NCI-H1694 (cell line): ENCODE data around the gene TLN1.

Experiments
- DNase-seq: peaks from one replicate; lab custom pipeline; 2025; lab: John Stamatoyannopoulos, UW

Gene TLN1

GRCh38 chr9:35729700-35730485, 2.1 kb downstream of the TLN1 start:
- peak; percentile 41 for DNase-seq

DNA sequence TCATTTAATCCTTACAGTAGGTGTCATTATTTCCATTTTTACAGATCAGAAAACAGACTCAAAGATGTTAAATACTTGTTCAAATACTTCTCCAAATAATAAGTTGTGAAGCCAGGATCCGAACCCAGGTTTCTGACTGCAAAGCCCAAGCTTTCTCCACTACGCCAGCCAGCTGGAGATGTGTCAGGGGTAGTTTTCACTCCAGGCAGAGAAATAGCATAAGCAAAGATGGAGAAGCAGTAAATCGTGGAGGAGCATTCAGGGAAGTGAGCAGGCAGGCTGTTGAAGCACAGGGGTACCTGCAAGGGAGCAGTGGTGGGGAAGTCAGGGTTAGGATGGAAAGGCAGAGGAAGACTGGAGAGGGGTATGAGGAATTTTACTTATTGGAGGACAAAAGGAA, 2.9 kb downstream of the TLN1 start:
- no peak for DNase-seq

- no peak for DNase-seq
These were observed 3.7 kb downstream of the TLN1 start for GRCh38 chr9:35728041-35728971.

- DNase-seq = no peak
These were observed 4.3 kb downstream of the TLN1 start for GRCh38 chr9:35727676-35728040.

GRCh38 chr9:35726931-35727330, 5.1 kb downstream of the TLN1 start:
- DNase-seq = no peak

DNA sequence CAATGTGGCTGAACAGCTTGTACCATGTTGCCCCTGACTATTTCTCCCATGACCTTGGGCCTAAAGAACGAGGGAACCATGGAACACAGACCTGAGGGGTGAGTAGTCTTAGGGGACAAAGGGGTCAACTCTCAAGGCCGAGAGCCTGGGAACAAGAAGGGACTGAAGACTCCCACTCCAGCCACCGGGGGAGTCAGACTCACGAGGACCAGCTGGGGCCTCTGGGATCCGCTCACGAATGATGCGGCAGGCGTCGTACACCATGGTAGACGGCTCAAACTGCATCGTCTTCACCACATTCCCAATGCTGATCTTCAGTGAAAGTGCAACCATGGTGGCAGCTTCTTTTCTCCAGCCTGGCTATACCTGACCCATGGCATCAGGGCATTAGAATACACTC, 6.6 kb downstream of the TLN1 start:
- no peak for DNase-seq

DNA sequence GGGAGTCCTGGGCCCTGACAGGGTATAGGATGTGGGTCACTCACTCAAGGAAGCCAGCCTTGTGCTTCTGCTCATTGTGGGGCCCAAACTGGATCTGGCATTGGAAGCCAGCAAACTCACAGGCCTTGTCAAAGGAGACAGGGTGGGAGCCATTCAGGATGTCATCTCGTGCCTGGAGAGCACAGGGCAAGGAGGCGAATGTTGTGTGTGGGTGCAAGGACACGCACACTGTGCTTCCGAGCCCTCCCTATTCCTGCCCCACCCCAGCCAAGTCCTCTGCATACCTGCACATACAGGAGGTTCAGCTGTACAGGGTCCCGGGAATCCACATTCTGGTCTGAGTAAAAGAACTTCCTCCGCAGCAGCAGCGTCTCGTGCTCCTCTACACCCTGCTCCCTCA, 8.1 kb downstream of the TLN1 start:
- no peak for DNase-seq

GRCh38 chr9:35723426-35723825, 8.6 kb downstream of the TLN1 start:
- DNase-seq = no peak

DNA sequence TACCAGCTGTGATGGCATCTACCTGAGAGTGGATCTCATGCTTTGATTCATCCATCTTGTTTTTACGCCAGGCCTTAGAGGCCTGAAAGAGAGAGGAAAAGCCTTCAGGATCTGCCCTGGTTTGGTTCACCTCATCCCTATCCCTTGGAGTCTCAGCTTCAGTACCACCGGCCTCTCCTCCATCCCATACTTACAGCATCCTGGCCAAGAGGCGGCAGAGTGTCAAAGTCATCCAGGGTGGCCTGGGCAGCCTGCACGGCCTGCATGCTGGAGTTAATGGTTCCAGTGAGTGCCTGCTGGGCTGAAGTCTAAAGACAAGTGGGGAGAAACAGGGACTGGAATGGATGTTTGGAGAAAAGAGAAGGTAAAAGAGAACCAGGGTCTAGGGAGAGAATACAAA, 12.4 kb downstream of the TLN1 start:
- no peak for DNase-seq

- no peak for DNase-seq
These were observed 13.1 kb downstream of the TLN1 start for GRCh38 chr9:35718721-35719511.

- no peak for DNase-seq
These were observed 14.7 kb downstream of the TLN1 start for GRCh38 chr9:35717132-35717870.

GRCh38 chr9:35716230-35716629, 15.8 kb downstream of the TLN1 start:
- DNase-seq = no peak

- DNase-seq = no peak
These were observed 17.3 kb downstream of the TLN1 start for GRCh38 chr9:35714579-35715252.

GRCh38 chr9:35714123-35714522, 17.9 kb downstream of the TLN1 start:
- DNase-seq = no peak

GRCh38 chr9:35713578-35713977, 18.4 kb downstream of the TLN1 start:
- DNase-seq = no peak

DNA sequence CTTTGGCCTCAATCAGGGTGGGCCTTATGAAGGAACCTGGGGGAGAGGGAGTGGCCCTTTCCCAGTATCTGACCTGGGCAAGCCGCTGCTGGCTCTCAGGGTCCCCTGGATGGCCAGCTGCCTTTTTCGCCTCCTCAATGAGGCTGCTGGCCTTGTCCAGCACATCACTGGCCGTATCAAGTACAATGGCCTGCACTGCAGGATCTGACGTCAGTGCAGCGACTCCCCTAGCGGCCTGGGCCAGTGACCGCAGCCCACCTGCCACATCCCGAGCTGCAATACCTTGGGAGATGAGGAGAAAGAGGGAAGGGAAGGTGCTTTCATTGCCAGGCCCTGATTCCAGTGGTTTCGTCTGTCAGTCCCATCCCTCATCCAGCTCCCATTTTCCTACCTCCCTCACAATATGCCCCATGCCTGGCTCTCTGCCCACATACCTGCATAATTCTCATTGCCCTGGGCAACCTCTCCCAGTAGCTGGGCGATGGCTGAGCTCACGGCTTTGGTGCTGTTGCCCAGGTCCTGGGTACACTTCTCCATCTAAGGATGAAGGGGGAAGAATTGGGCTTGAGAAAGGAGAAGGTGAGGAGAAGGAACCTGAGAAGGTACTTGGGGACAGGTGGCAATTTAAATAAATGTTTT, 19.1 kb downstream of the TLN1 start:
- no peak for DNase-seq

DNA sequence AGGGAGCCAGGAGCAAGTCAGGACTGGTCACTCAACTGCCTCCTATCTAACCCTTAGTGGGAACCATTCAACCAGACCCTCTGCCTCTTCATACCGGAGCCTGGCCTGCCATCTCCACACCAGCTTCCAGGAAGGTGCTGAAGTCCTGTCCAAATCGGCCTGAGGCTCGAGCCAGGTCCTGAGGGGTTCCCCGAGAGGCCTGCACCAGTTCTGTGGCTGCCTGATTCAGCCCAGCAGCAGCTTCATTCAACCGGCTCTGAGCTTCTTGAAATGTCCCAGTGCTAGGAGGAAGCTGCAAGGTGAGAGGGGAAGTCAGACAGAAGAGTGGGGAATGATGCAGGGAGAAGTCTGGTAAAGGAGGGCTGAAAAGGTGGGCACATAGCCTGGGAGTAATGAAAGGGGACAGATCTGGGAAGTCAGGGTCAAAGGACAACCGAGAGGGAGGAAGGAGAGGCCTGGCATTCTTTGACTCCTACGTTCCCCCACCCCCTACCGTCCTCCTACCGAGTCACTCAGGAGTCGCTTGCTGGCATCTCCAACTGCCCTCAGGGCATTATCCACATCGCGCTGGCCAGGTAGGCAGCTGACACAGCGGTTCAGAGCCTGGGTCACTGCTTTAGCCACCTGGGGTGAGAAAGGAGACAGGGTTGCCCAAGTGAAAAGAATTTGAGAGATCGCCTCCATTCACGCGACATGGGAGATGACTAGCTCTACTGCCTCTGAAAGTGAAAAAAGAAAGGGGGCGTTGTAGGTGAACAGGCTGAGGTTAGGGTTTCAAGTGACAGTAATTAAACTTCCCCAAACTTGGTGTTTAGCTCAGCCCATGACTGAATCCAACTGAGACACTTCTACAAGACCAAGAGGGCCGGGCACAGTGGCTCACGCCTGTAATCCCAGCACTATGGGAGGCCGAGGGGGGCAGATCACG, 20.2 kb downstream of the TLN1 start:
- DNase-seq = no peak

DNA sequence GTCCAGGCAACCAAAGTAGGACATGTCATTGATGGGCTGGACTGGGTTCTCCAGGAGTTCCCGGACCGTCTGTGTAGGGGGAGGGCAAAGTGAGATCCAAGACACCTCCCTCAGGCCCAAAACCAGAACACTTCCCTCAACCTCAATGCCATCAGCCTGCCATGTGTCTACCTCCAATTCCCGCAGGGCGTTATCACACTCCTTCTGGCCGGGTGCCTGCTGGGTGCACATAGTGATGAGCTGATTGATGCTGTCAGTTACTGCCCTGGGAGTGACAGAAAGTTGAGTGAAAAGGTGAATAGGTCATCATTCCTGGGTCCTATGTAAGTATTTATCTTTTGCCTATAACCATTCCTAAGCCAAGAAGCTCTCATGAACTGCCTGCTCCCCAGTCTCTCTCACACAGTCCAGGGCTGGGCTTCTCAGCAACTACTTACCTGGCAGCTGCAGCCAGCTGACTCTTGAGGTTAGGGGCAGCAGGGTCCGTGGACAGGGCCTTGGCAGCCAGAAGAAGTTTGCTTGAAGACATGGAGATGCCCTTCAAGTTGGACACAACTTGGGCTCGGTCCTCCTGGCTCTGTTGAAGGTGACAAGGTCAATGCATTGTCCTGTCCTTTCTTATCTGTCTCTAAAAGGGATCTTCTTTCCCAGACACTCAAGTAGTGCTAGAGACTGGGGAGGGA, 21.0 kb downstream of the TLN1 start:
- DNase-seq = no peak

DNA sequence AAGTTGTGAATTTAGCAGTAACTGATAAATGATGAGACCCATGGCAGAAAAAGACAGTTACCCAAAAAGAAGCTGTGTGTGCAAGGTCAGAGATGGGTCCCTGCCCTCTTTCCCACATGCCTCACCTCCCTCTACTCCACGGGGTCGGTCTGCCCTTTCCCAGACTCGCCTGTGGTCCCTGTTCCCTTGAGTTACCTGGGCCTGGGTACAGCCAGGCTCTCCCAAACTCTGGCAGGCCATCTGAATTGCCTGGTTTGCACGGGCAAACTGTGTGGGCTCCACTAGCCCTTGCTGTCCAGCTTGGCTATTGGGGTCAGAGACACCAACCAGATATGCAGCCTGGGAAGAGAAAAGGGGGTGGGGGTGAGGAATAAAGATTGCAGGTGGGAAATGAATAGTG, 23.8 kb downstream of the TLN1 start:
- DNase-seq = no peak
